Stimulated activated CD4-positive, alpha-beta T cell treated with anti-CD3 and anti-CD28 coated beads, TNF-alpha, amount 100 ng/mL, for 24 hours (primary cell): Measurements from ENCODE around the gene MORN4.
"Not testable (repeated sequence)": the region's sequence is repeated elsewhere in the genome, so short reads cannot be mapped to it uniquely, and the experiment has no call there.

Experiments
- DNase-seq, 3 experiments: peaks; one replicate each; pipeline ENCODE4 v3.0.0-alpha.2; 2020; ENCODE audit warnings: low read depth in 3 of 3

The MORN4 gene

DNA sequence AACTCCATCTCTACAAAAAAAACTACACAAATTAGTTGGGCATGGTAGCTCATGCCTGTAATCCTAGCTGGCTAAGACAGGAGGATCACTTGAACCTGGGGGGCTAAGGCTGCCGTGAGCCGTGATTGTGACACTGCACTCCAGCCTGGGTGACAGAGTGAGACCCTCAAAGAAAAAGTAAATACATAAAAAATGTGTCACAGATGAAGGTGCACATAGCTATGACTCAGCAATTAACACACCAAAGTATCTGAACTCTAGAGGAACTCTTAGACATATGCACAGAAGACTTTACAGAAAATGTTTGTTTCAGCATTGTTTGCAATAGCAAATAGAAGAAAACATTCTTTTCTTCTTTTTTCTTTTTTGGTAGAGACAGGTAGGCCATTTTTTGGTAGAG, 35.5 kb downstream of the MORN4 start:
- no peak for DNase-seq

GRCh38 chr10:97596101-97597082, 36.9 kb downstream of the MORN4 start:
- no peak for DNase-seq

DNA sequence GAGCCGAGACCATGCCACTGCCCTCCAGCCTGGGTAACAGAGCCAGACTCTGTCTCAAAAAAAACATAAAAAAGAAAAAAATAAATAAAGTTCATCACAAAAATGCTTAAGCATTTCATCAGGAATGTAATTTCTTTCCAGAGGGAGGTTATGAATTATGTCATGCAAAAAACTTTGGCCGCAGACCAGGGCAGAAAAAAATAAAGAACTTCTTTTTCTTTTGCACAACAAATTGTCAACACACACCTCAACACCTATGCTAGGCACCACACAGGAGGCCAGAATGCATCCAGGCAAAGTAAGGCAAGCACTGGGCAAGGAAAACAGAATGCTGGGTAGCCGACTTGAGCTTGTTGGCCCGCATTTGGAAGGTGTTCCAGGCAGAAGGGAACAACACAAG, 39.9 kb downstream of the MORN4 start:
- no peak for DNase-seq

- no peak for DNase-seq
These were observed 42.4 kb downstream of the MORN4 start for GRCh38 chr10:97590748-97591495.

GRCh38 chr10:97590082-97590747, 43.1 kb downstream of the MORN4 start:
- DNase-seq, result no peak

- no peak for DNase-seq
These were observed 43.8 kb downstream of the MORN4 start, which contains the start of gene C10orf62 for GRCh38 chr10:97589479-97589878. TSS of gene C10orf62 (plus strand) at chr10:97589721. CDS start at chr10:97589898, 177 bp downstream.

DNA sequence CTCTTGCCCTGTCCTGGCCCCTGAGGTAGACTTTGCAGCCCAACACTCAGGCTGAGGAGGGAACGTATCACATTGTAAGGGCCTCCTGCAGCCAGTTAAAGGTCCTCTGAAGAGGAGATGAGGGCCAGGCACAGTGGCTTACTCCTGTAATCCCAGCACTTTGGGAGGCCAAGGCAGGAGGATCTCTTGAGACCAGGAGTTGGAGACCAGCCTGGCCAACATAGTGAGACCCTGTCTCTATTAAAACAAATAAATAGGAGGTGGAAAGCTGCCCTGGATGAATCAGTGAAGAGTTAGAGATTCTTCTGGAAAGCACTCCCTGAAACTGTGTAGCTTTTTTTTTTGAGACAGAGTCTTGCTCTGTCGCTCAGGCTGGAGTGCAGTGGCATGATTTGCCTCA, 46.1 kb downstream of the MORN4 start:
- DNase-seq, result no peak

- DNase-seq, result no peak
These were observed 47.9 kb downstream of the MORN4 start for GRCh38 chr10:97585439-97585811.

GRCh38 chr10:97584798-97585438, 48.4 kb downstream of the MORN4 start:
- DNase-seq, result no peak

DNA sequence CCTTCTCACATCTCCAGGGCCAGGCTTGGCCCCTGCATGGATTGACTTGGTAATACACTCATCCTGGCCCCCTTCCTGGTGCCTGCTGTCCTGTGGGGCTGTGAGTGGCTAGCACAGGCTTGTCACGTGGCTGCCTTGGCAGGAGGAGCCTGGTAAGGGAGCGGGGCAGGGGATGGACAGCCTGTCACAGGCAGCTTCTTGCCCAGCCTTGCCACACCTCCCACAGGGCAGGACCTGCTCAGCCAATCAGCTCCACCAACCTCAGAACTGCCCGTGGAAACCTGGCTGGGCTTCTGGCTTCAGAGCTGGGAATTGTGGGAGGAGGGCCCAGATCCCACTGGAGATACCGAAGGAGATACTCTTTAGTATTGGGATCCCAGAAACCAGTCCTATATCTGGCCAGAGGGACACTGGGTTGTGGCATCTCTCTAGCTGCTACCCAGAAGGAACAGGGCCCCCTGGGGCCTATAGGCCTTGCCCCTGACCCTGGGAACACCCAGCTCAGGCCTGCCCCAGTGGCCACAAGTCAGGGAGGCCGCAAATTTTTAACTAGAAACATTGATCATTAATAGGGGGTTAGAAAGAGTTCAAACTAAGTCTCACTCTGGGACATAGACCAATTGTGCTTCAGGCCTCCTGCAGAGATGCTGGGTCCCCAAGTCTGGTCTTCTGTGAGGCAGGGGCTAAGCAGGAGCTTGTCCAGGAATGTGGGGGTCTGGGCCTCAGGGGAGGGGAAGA, 49.1 kb downstream of the MORN4 start, which contains the start of gene HOGA1:
Gene HOGA1 (plus strand): TSS at position 330 of the 738 bp plus-strand sequence. CDS start 315 bp downstream, at position 645.
- no peak for DNase-seq

GRCh38 chr10:97583476-97583875, 49.8 kb downstream of the MORN4 start:
- no peak for DNase-seq

DNA sequence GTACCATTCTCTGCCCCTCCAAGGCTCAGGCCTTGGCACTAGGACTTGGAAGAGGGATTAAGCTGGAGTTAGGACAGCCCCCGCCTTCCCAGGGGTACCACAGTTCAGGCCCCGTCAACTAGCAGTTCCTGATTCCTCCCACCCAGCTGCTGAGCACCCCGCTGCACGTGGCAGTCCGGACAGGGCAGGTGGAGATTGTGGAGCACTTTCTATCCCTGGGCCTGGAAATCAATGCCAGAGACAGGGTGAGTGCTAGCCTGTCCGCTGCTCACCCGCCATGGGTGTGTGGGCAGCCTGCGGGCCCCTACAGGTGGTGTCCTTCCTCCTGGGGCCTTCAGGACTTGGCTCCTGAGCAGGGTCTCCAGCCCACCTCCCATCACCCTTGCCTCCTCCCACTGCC, 51.1 kb downstream of the MORN4 start:
- DNase-seq, result no peak

DNA sequence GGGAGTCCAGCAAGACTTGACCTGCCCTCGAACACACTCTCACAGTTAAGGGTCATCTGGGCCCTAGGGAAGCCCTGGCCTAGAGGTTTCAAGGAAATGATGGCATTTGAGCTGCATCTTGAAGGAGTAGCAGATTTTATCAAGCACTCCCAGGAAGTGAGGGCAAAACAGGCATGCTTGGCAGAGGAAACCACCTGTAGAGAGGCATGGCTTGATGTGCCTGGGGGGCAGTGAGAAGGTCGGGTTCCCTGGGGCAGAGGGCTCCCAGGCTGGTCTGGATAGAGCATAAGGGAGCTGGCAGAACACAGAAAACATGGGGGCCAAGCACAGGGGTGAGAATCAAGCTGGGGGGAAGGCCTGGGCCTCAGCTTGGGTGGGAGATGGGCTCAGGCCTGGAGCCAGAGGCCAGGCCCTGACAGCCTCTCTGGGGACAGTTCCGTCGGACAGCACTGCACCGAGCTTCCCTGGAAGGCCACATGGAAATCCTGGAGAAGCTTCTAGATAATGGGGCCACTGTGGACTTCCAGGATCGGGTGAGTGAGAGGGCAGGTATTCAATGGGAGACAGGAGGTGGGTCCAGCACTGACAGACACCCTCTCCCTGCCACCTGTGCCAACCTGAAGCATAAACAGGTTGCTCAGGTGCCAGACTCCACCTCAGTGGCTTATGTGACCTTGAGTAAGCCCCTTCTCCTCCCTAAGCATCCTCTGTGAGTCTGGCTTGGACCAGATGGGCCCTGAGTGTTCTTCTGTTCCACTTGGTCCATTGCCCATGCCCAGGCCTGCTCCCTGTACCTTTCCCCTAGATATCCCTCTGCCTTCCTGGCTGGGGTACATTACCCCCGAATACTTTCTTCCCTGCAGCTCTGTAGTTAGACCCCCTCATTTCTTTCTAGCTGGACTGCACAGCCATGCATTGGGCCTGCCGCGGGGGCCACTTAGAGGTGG, 52.6 kb downstream of the MORN4 start:
- no peak for DNase-seq

DNA sequence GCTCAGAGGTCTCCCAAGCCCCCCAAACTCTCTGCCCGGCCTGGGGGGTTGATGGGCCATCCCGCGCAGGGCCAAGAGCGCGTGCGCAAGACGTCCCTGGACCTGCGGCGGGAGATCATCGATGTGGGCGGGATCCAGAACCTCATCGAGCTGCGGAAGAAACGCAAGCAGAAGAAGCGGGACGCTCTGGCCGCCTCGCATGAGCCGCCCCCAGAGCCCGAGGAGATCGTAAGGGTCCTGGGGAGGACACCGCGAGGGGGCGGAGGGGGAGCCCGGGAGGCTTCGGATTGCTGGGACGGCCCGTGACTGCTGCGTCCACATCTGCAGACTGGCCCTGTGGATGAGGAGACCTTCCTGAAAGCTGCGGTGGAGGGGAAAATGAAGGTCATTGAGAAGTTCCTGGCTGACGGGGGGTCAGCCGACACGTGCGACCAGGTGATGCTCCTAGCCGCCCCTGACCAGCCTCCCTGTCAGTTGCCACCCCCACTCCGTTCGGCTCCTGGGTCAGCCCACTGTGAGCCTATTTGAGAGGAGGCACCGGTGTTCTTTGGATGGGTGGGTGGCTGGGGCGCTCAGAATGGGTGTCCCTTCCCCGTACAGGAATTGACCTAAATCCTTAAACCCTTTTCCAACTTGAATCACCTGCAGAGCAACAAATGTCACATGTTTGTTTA, 55.0 kb downstream of the MORN4 start:
- DNase-seq, result no peak

GRCh38 chr10:97577701-97578100, 55.6 kb downstream of the MORN4 start:
- DNase-seq, result no peak

DNA sequence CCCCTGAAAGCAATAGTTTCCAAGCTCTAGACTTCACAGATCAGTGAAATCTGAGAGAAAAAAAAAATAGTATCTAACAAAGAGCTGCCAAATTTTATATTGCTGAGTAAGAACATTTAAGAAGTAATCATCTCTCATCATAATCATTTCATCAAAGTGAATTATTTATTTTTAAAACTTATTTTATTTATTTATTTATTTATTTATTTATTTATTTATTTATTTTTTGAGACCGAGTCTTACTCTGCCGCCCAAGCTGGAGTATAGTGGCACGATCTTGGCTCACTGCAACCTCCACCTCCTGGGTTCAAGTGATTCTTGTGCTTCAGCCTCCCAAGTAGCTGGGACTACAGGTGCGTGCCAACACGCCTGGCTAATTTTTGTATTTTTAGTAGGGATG, 56.8 kb downstream of the MORN4 start:
- DNase-seq, result not testable (repeated sequence)

GRCh38 chr10:97575127-97575668, 58.1 kb downstream of the MORN4 start:
- DNase-seq, result no peak

DNA sequence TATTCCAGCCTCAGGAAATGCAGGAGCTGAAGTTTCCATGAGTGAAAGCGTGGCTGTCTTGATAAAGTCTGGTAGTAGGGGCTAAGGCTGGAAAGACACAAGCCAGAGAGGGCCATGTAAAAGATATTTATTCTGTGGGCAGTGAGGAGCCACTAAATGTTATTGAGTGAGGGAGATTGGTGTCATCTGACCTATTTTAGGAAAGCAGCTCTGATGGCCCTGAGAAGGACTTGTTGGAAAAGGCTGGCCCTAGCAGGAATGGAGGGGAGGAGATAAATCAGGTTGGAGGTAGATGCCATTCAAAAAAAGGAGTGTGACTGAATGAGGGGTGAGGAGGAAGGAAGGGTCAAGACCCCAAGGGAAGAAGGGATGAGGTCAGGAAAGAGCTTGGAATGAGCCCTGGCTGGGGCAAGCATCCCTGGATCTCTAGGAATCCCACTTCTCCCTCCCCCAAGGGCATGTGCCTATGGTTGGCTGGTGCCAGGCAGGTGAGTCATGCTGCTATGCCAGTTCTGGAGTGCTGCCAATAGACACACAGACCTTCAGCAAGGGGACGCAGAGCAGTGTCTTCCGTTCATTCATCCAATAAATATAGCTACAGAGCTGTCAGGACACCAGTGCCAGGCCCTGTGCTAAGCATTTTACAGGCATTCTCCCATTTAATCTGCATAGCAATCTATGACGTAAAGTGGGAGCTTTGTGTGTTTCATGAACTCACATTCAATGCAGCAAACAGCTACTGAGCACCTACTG, 58.8 kb downstream of the MORN4 start:
- DNase-seq, result no peak
